ENCODE measurements around the gene PIGU.

DNA sequence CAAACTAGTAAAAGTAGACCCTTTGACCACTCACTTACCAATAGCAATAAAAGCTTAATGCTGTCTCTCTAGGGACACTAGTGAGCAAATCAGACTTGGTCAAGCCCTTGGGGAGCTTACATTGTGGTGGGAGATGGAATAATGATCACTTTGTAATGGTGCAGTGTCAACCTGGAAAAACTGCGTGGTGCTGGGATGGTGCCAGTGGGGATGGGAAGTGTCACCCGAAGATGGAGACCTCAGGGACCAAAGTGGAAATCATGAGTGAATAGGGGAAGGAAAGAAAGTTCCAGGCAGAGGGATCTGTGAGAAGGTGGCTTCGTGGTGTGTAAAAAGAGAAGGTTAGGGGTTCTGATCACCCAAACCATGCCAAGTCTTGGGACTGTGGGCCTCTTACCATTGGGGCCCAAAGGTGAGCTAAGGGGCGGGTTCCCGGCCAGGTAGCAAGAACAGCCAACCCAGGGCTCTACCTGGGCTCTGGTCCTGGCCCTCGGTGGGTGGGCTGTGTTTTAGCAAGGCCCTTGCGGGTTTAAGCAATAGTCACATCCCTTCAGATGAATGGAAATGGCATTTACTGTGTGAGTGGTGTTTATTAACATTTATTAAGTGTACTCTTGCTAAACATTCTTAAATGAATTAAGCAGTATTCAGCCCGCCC is 145.2 kb downstream of the PIGU start:
- TF ChIP-seq, protein P1, sequence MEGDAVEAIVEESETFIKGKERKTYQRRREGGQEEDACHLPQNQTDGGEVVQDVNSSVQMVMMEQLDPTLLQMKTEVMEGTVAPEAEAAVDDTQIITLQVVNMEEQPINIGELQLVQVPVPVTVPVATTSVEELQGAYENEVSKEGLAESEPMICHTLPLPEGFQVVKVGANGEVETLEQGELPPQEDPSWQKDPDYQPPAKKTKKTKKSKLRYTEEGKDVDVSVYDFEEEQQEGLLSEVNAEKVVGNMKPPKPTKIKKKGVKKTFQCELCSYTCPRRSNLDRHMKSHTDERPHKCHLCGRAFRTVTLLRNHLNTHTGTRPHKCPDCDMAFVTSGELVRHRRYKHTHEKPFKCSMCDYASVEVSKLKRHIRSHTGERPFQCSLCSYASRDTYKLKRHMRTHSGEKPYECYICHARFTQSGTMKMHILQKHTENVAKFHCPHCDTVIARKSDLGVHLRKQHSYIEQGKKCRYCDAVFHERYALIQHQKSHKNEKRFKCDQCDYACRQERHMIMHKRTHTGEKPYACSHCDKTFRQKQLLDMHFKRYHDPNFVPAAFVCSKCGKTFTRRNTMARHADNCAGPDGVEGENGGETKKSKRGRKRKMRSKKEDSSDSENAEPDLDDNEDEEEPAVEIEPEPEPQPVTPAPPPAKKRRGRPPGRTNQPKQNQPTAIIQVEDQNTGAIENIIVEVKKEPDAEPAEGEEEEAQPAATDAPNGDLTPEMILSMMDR (IDR thresholded peaks at IDR 0.05) = no peak
- no peak for TF ChIP-seq ZFX (IDR thresholded peaks at IDR 0.05; ENCODE audit: borderline replicate concordance)
